CMK (cell line): ENCODE data around the gene TIMM13.

Source experiments
- DNase-seq: peaks from one replicate; pipeline ENCODE4 v3.0.0-alpha.2; 2010; ENCODE audit warnings: low read depth

The TIMM13 gene

GRCh38 chr19:2454962-2455850 is 27.8 kb upstream of the TIMM13 start:
- DNase-seq = no peak

- no peak for DNase-seq
Measured at GRCh38 chr19:2454199-2454961, 27.0 kb upstream of the TIMM13 start.

GRCh38 chr19:2453431-2454025 is 26.1 kb upstream of the TIMM13 start:
- DNase-seq = no peak

- DNase-seq = no peak
Measured at GRCh38 chr19:2451741-2452140, 24.4 kb upstream of the TIMM13 start.

- no peak for DNase-seq
Measured at GRCh38 chr19:2451138-2451537, 23.8 kb upstream of the TIMM13 start.

GRCh38 chr19:2449019-2449418 is 21.6 kb upstream of the TIMM13 start:
- no peak for DNase-seq

GRCh38 chr19:2446381-2446780 is 19.0 kb upstream of the TIMM13 start:
- DNase-seq = no peak

- DNase-seq = no peak
Measured at GRCh38 chr19:2444251-2445002, 17.0 kb upstream of the TIMM13 start.

- no peak for DNase-seq
Measured at GRCh38 chr19:2443785-2444182, 16.4 kb upstream of the TIMM13 start.

GRCh38 chr19:2443116-2443784 is 15.9 kb upstream of the TIMM13 start:
- no peak for DNase-seq

GRCh38 chr19:2441096-2441752 is 13.8 kb upstream of the TIMM13 start:
- no peak for DNase-seq

GRCh38 chr19:2440515-2440914 is 13.1 kb upstream of the TIMM13 start:
- no peak for DNase-seq

- DNase-seq = no peak
Measured at GRCh38 chr19:2438178-2438577, 10.8 kb upstream of the TIMM13 start.

GRCh38 chr19:2436926-2437325 is 9.5 kb upstream of the TIMM13 start:
- DNase-seq = no peak

- no peak for DNase-seq
Measured at GRCh38 chr19:2436384-2436783, 9.0 kb upstream of the TIMM13 start.

- DNase-seq = no peak
Measured at GRCh38 chr19:2434721-2435265, 7.4 kb upstream of the TIMM13 start.

- no peak for DNase-seq
Measured at GRCh38 chr19:2434267-2434666, 6.9 kb upstream of the TIMM13 start.

- no peak for DNase-seq
Measured at GRCh38 chr19:2433854-2434253, 6.5 kb upstream of the TIMM13 start.

GRCh38 chr19:2432131-2432848 is 4.9 kb upstream of the TIMM13 start:
- DNase-seq = no peak
